NT2/D1 (cell line): ENCODE data around the gene PIK3C2G.

Experiments used
- SUZ12 ChIP-seq: IDR thresholded peaks from 2 replicates; pipeline ENCODE4 v1.6.1; 2011; ENCODE audit not compliant: insufficient read length, insufficient read depth; ENCODE audit errors: extremely low read depth
- YY1 ChIP-seq: IDR thresholded peaks from 2 replicates; pipeline ENCODE4 v1.6.1; 2011; ENCODE audit not compliant: insufficient read length, insufficient read depth
- ZNF274 ChIP-seq: IDR thresholded peaks from 2 replicates; pipeline ENCODE4 v1.6.1; 2011; ENCODE audit warnings: mild to moderate bottlenecking, low read depth, low read length

GRCh38 chr12:18644564-18644963 is 383.2 kb downstream of the PIK3C2G start:
- TF ChIP-seq ZNF274 (no peak), YY1 (no peak), SUZ12 (no peak)
